Activated T-helper 17 cell treated with anti-CD3 and anti-CD28 coated beads, Interleukin-2, amount 50 U/mL, for 72 hours (primary cell): ENCODE results near the gene FBXL16. TPM values are rescaled to one million over a fixed set of nuclear protein-coding genes. Genes with fewer than 3 reads are reported as not detected.

Experiments used
- ATAC-seq: fragments of 150-1000 bp; cut with Tn5 transposase; replicated peaks from 2 replicates; pipeline ENCODE4 v1.10.0; 2021; ENCODE audit warnings: mild to moderate bottlenecking, moderate library complexity
- H3K27ac Mint-ChIP-seq: one replicate; pipeline ENCODE4 v1.8.0; 2022; ENCODE audit warnings: mixed read lengths
- H3K27me3 Mint-ChIP-seq: one replicate; pipeline ENCODE4 v1.8.0; 2022; ENCODE audit warnings: mixed read lengths
- H3K36me3 Mint-ChIP-seq: one replicate; pipeline ENCODE4 v1.8.0; 2022; ENCODE audit warnings: low read depth, mild to moderate bottlenecking, mixed read lengths
- H3K4me1 Mint-ChIP-seq: one replicate; pipeline ENCODE4 v1.8.0; 2022; ENCODE audit warnings: mixed read lengths
- H3K4me3 Mint-ChIP-seq: one replicate; pipeline ENCODE4 v1.8.0; 2022; ENCODE audit warnings: mild to moderate bottlenecking, mixed read lengths
- H3K9me3 Mint-ChIP-seq: one replicate; pipeline ENCODE4 v1.8.0; 2022; ENCODE audit warnings: mixed read lengths
- total RNA-seq, 2 donors: library from RNA; stranded (reverse); gene quantifications; one replicate each; pipeline ENCODE4 v1.2.3, GENCODE V29; 2022

Gene FBXL16
- total RNA-seq, 2 donors from 2014 or later, result 6.4 to 23.6 TPM

DNA sequence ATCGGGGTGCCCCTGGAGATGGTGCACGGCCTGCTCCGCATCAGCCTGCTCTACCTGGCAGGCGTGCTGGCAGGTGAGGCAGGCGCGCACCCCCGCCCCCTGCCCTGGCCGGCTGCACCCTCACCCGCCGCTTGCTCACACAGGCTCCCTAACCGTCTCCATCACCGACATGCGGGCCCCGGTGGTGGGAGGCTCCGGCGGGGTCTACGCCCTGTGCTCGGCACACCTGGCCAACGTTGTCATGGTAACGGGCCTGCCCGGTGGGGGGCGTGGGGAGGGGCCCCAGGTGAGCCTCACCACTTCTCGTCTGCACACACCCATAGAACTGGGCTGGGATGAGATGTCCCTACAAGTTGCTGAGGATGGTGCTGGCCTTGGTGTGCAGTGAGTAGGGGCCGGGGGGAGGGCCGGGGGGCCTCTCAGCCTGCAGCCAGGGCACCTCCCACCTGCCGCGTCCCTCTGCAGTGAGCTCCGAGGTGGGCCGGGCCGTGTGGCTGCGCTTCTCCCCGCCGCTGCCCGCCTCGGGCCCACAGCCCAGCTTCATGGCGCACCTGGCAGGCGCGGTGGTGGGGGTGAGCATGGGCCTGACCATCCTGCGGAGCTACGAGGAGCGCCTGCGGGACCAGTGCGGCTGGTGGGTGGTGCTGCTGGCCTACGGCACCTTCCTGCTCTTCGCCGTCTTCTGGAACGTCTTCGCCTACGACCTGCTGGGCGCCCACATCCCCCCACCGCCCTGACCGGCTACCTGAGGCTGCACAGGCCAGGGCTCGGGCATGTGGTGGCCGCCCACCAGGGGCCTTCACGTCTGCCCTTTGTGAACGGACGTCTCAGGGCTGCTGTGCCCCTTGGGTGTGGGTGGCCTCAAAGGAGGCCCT is 28.0 kb downstream of the FBXL16 start:
- H3K27ac Mint-ChIP-seq, result no peak overlapping the region

DNA sequence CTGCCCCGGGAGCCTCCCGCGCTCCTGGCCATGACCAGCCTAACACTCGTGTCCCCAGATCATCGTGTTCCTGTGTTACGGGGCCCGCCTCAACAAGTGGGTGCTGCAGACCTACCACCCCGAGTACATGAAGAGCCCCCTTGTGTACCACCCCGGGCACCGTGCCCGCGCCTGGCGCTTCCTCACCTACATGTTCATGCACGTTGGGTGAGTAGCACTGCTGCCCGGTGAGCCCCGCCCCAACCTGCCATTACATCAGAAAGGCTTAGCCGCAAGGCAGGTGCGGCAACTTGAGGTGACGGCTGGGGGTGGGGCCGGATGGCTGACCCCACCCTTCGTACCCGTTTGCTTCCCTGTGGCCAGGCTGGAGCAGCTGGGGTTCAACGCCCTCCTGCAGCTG is 28.7 kb downstream of the FBXL16 start:
- no peak overlapping the region for H3K4me3 Mint-ChIP-seq
- ATAC-seq, result no peak
- H3K9me3 Mint-ChIP-seq, result no peaks in the 10 kb centered on the region
- H3K27ac Mint-ChIP-seq, result no peak overlapping the region
- H3K36me3 Mint-ChIP-seq, result peaks cover 26% of the 10 kb centered on the region
- H3K4me1 Mint-ChIP-seq, result no peaks in the 10 kb centered on the region
- H3K27me3 Mint-ChIP-seq, result no peaks in the 10 kb centered on the region

More for the DNA sequence above, 28.0 kb downstream of the FBXL16 start:
- Mint-ChIP-seq H3K27me3 (no peaks in the 10 kb centered on the region), H3K4me3 (no peak overlapping the region), H3K36me3 (peaks cover 32% of the 10 kb centered on the region), H3K4me1 (peaks cover 3% of the 10 kb centered on the region), H3K9me3 (no peaks in the 10 kb centered on the region)
- ATAC-seq, result no peak

DNA sequence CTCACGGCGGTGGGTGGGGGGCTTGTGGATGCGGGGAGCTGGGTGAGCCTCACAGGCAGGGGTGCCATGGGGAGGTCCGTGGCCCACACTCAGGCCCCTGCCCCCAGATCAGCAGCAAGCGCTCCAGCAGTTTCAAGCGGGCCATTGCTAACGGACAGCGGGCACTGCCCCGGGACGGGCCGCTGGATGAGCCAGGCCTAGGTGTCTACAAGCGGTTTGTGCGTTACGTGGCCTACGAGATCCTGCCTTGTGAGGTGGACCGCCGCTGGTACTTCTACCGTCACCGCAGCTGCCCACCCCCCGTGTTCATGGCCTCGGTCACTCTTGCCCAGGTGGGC is 29.1 kb downstream of the FBXL16 start:
- Mint-ChIP-seq H3K4me3 (no peak overlapping the region), H3K36me3 (peaks cover 22% of the 10 kb centered on the region), H3K4me1 (no peaks in the 10 kb centered on the region), H3K9me3 (no peaks in the 10 kb centered on the region), H3K27ac (no peak overlapping the region), H3K27me3 (no peaks in the 10 kb centered on the region)
- ATAC-seq, result no peak

DNA sequence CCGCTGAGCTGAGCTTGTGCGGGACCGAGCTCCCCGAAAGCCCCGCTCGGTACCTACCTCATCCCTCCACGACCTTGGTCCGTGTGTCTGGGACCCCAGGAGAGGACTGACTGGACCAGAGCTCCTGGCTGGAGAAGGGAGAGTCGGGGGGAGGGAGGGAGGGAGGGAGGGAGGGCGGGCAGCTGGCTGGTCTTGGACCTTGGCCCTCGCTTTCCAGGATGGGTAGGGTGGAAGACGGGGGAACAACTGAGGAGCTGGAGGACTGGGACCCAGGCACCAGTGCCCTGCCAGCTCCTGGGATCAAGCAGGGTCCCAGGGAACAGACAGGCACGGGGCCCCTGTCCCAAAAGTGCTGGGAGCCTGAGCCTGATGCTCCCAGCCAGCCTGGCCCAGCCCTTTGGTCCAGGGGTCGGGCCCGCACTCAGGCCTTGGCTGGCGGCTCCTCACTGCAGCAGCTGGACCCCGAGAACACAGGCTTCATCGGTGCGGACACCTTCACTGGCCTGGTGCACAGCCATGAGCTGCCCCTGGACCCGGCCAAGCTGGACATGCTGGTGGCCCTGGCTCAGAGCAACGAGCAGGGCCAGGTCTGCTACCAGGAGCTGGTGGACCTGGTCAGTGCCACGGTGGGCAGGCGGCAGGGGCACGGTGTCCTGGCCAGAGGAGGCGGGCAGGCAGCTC is 29.6 kb downstream of the FBXL16 start:
- Mint-ChIP-seq H3K4me1 (no peaks in the 10 kb centered on the region), H3K36me3 (peaks cover 20% of the 10 kb centered on the region), H3K27me3 (no peaks in the 10 kb centered on the region), H3K9me3 (no peaks in the 10 kb centered on the region), H3K27ac (no peak overlapping the region), H3K4me3 (no peak overlapping the region)
- ATAC-seq, result no peak

DNA sequence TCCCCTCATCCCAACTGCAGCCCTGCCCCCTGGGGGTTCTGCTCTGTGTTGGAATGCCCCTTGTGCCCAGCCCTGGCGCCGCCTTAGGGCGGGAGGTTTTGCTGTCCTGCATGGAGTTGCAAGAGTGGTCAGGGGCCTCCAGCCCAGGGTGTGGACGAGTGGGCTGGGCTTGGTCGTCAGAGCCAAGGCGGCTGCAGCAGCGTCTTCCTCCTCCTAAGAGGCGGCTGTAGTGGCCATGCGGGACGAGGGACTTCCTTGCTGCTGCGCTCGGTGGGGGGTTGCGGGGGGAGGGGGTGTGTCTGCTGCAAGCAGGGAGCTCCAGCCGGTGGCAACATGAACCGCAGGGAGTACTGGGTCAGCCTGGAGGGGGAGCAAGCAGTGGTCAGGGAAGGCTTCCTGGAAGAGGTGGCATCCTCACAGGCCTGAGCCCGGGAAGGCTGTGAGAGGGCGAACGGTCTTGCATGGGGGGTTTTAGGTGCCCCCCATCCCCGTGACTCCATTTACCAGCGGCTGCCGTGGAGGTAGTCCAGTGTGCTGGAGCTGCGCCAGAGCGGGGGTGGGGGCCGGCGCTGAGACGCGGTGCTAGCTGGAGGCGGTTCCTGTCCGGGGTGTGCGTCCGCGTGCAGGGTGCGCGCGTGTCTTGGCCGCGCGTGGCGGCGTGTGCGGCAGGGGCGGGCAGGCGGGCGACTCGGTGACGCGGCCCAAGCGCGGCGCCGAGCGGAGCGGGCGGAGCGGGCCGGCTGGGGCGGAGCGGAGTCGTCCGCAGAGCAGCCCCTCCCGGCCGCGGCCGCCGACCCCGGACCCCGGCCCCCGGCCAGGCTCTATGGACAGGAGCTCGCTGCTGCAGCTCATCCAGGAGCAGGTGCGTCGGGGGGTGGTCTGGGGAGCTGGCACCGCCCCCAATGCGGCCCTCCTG is 30.4 kb downstream of the FBXL16 start, which contains the start of gene RHBDL1:
TSS of gene RHBDL1 (plus strand) at position 704 of the 916 bp plus-strand sequence. CDS start at position 824, 120 bp downstream.
- Mint-ChIP-seq H3K9me3 (no peaks in the 10 kb centered on the region), H3K4me1 (no peaks in the 10 kb centered on the region), H3K27me3 (no peaks in the 10 kb centered on the region), H3K27ac (no peak within 1 kb of the TSS), H3K4me3 (no peak within 1 kb of the TSS), H3K36me3 (peaks cover 22% of the 10 kb centered on the region)
- ATAC-seq, result no peak

DNA sequence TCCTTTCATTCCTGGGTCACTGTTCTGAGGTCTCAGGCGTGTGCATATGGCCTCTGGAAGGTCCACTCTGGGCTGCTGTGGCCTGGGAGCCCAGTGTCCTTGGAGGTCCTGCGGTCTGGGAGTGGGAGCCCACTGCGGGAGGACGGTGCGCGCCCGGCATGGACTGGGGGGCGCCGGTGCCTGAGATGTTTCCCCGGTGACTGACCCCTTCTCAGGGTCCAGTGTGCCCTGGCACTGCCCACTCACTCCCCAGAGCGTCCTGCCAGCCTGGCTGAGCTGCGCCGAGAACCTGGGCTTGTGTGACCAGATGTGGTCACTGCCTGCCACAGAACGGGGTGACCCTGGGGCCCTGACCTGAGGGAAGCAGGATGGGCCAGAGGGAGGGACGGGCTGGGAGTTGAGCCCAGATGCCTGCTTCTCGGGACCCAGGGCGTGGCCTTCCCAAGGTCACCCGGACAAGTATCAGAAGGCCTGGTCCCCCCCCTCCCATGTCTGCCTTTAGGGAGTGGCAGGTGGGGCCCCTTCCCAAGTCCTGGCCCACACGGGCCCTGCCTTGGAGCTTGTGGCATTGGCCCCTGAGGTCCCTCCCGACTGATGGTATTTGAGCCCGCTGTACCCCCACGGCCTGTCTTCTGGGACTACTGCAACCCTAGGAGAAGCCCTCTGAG is 31.3 kb downstream of the FBXL16 start:
- Mint-ChIP-seq H3K27ac (no peak overlapping the region), H3K4me3 (no peak overlapping the region), H3K27me3 (no peaks in the 10 kb centered on the region), H3K36me3 (peaks cover 31% of the 10 kb centered on the region), H3K4me1 (no peaks in the 10 kb centered on the region), H3K9me3 (no peaks in the 10 kb centered on the region)
- no peak for ATAC-seq

DNA sequence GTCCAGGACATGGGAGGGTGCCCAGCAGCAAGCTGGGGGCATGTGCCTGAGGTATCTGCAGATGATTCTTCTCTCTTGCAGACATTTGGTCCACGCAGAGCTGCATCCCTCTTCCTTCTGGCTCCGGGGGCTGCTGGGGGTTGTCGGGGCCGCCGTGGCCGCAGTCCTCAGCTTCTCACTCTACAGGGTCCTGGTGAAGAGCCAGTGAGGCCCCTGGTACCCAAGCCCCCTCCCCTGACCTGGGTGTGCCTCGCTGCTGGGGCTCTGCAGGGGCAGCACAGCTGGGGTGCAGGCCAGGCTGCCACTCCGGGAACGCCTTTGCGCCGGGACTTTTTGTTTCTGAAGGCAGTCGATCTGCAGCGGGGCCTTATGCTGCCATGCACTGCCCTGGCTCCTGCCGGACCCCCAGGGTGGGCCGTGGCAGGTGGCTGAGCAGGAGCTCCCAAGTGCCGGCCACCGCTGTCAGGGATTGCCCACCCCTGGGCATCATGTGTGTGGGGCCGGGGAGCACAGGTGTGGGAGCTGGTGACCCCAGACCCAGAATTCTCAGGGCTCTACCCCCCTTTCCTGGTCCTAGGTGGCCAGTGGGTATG is 32.1 kb downstream of the FBXL16 start:
- no peak for ATAC-seq
- no peaks in the 10 kb centered on the region for H3K4me1 Mint-ChIP-seq
- H3K27me3 Mint-ChIP-seq, result no peaks in the 10 kb centered on the region
- peaks cover 35% of the 10 kb centered on the region for H3K36me3 Mint-ChIP-seq
- H3K27ac Mint-ChIP-seq, result no peak overlapping the region
- no peaks in the 10 kb centered on the region for H3K9me3 Mint-ChIP-seq
- no peak overlapping the region for H3K4me3 Mint-ChIP-seq

DNA sequence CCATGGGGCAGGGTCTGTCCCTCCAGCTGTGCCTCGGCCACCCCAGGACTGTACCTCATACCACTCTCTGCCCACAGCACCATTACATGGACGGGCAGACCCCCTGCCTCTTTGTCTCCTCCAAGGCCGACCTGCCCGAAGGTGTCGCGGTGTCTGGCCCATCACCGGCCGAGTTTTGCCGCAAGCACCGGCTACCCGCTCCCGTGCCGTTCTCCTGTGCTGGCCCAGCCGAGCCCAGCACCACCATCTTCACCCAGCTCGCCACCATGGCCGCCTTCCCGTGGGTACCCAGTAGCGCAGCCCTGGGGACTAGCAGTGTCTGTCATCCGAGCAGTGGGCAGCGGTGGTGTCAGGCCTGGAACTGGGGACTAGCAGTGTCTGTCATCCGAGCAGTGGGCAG is 32.8 kb downstream of the FBXL16 start:
- ATAC-seq, result no peak
- Mint-ChIP-seq H3K4me3 (no peak overlapping the region), H3K27me3 (no peaks in the 10 kb centered on the region), H3K27ac (no peak overlapping the region), H3K9me3 (no peaks in the 10 kb centered on the region), H3K36me3 (peaks cover 35% of the 10 kb centered on the region), H3K4me1 (no peaks in the 10 kb centered on the region)

DNA sequence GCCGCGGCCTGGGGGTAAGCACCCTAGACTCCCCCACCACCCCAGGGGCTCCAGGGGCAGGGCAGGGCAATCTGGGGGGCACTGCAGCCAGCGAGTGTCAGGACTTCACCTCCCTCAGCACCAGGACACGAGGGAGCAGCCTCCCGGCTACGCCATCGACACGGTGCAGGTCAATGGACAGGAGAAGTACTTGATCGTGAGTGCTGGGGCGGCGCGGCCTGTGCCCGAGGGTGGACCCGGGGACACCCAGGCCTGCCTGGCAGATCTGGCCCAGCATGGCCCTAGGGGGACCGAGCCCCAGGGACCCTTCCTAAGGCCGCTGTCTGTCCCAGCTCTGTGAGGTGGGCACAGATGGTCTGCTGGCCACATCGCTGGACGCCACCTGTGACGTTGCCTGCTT is 33.2 kb downstream of the FBXL16 start:
- Mint-ChIP-seq H3K9me3 (no peaks in the 10 kb centered on the region), H3K4me1 (no peaks in the 10 kb centered on the region), H3K27ac (no peak overlapping the region), H3K27me3 (no peaks in the 10 kb centered on the region), H3K4me3 (no peak overlapping the region), H3K36me3 (peaks cover 35% of the 10 kb centered on the region)
- ATAC-seq, result no peak

DNA sequence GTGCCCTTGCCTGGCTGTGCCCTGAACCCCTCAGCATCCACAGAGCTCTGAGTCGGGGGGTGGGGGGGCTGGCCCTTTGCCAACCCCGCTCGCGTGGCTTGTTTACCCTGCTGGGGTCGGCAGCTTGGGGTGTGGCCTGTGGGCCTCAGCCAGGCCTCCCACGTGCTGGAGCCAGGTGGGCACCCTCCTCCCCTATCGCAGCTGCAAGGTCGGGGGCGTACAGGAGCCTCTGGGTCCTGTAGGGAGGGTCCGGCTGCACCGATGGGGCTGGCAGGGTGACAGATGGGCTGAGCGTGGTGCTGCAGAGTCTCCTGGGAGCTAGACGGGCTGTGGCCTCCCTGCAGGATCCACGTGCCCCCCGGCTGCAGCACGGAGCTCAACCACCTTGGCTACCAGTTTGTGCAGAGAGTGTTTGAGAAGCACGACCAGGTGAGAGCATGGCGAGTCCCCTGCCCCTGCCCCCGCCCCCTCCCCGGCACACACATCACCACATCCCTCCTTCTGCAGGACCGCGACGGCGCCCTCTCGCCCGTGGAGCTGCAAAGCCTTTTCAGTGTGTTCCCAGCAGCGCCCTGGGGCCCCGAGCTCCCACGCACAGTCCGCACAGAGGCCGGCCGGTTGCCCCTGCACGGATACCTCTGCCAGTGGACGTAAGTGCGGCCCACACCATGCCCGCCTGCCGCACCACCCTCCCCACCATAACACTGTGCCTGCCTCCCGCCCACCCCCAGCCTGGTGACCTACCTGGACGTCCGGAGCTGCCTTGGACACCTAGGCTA is 34.1 kb downstream of the FBXL16 start:
- H3K36me3 Mint-ChIP-seq, result peaks cover 35% of the 10 kb centered on the region
- no peaks in the 10 kb centered on the region for H3K27me3 Mint-ChIP-seq
- no peak overlapping the region for H3K4me3 Mint-ChIP-seq
- H3K9me3 Mint-ChIP-seq, result no peaks in the 10 kb centered on the region
- no peaks in the 10 kb centered on the region for H3K4me1 Mint-ChIP-seq
- H3K27ac Mint-ChIP-seq, result no peak overlapping the region
- ATAC-seq, result no peak

DNA sequence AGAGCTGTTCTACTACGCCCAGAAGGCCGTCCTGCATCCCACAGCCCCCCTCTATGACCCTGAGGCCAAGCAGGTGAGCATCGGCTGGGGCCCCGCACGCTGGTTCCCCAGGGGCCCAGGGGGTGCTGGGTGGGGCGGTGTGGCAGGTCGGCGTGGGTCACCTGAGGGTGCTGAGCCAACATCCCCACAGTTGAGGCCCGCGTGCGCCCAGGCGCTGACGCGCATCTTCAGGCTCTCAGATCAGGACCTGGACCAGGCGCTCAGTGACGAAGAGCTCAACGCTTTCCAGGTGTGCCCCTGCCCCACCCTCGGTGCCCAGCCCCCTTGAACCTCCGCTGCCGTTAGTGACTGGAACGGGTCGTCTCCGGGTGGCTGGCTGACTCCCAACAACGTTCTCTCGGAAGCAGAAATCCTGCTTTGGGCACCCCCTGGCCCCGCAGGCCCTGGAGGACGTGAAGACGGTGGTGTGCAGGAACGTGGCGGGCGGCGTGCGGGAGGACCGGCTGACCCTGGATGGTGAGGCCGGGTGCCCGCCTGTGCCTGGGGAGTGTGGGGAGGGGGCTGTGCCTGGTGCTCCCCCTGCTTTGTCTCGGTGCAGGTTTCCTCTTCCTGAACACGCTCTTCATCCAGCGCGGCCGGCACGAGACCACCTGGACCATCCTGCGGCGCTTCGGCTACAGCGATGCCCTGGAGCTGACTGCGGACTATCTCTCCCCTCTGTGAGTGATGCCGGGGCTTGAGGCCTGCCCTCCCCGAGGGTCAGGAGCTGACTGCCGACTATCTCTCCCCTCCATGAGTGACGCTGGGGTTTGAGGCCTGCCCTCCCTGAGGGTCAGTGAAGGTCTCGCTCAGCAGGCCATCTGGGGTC is 34.9 kb downstream of the FBXL16 start:
- Mint-ChIP-seq H3K9me3 (no peaks in the 10 kb centered on the region), H3K27me3 (no peaks in the 10 kb centered on the region), H3K36me3 (peaks cover 35% of the 10 kb centered on the region), H3K4me3 (no peak overlapping the region), H3K4me1 (no peaks in the 10 kb centered on the region), H3K27ac (no peak overlapping the region)
- ATAC-seq, result no peak

DNA sequence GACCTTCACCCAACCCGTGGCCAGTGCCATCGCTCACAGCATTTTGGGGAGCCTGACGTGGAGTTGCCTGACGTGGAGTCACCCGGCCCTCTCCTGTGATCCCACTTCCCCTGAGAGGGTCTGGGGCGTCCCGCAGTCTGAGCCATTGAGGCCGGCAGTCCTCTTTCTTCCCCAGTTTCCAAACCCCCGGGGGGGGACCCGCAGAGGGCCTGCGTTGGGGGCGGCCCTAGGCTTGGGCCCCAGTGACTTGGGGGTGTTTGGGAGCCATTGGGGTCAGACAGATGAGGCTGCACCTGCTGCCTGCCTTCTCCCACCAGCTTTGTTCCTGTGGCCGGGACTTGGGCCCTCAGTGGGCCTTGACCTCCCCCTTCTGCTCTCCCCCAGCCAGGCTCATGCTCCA is 35.9 kb downstream of the FBXL16 start:
- Mint-ChIP-seq H3K4me1 (no peaks in the 10 kb centered on the region), H3K36me3 (peaks cover 35% of the 10 kb centered on the region), H3K9me3 (no peaks in the 10 kb centered on the region), H3K27me3 (no peaks in the 10 kb centered on the region), H3K4me3 (peak overlapping the region; percentile 50), H3K27ac (no peak overlapping the region)
- ATAC-seq, result no peak
